ENCODE measurements around the gene ADARB2.
A peak's percentile ranks its signal among the peaks of the same experiment; 100 is the strongest.

The ADARB2 gene

DNA sequence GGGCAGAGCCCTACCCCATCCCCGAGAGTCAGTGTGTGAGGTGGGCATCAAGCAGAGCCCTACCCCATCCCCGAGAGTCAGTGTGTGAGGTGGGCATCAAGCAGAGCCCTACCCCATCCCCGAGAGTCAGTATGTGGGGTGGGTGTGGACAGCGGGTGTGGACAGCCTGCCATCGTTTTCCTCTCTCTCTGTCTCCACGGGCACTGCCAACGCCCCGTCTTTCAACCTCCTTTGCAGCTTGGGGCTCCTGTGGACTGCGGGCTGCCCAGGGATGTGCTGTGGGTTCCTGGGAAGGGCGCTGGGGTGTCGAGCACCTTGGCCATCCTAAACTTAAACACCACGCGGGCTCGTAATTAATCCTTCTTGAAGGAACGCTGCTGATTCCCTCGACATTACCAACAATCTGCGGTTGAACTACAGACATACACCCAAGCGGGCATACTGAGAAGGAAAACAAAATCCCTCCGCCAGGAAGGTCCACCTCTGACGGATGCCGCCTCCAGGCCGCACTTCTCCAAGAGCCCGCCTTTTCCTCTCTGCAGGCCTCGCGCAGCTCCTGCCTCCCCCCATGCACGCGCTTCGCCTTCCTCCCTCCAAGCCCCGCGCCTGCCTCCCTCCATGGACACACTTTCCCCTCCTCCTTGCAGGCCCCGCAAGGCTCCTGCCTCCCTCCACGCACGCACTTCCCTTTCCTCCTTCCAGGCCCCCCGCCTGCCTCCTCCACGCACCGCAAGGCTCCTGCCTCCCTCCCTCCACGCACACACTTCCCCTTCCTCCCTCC, 65.1 kb downstream of the ADARB2 start:
- Histone ChIP-seq H3K4me1 (ENCODE audit: insufficient read depth, poor library complexity, severe bottlenecking) (peaks cover 6% of the 10 kb centered on the region), H3K4me3 (ENCODE audit: severe bottlenecking) (no peak overlapping the region), H3K27me3 (ENCODE audit: insufficient read depth, poor library complexity, severe bottlenecking) (no peaks in the 10 kb centered on the region), H3K27ac (ENCODE audit: poor library complexity, severe bottlenecking) (no peak overlapping the region), H3K9me3 (ENCODE audit: severe bottlenecking) (no peaks in the 10 kb centered on the region), H3K36me3 (ENCODE audit: low read depth) (no peaks in the 10 kb centered on the region)
- ATAC-seq (ENCODE audit: low read depth) (no peak), DNase-seq (ENCODE audit: low spot score) (no peak)
- TF ChIP-seq, protein P1, sequence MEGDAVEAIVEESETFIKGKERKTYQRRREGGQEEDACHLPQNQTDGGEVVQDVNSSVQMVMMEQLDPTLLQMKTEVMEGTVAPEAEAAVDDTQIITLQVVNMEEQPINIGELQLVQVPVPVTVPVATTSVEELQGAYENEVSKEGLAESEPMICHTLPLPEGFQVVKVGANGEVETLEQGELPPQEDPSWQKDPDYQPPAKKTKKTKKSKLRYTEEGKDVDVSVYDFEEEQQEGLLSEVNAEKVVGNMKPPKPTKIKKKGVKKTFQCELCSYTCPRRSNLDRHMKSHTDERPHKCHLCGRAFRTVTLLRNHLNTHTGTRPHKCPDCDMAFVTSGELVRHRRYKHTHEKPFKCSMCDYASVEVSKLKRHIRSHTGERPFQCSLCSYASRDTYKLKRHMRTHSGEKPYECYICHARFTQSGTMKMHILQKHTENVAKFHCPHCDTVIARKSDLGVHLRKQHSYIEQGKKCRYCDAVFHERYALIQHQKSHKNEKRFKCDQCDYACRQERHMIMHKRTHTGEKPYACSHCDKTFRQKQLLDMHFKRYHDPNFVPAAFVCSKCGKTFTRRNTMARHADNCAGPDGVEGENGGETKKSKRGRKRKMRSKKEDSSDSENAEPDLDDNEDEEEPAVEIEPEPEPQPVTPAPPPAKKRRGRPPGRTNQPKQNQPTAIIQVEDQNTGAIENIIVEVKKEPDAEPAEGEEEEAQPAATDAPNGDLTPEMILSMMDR (IDR thresholded peaks at IDR 0.05; ENCODE audit: poor library complexity, severe bottlenecking), result no peak

GRCh38 chr10:1671366-1672000, 65.8 kb downstream of the ADARB2 start:
- H3K36me3 ChIP-seq (ENCODE audit: low read depth), result no peaks in the 10 kb centered on the region
- H3K4me3 ChIP-seq (ENCODE audit: severe bottlenecking), result no peak overlapping the region
- no peak for ATAC-seq (ENCODE audit: low read depth)
- H3K27ac ChIP-seq (ENCODE audit: poor library complexity, severe bottlenecking), result peak overlapping the region; percentile 51
- TF ChIP-seq, protein P1 (IDR thresholded peaks at IDR 0.05; ENCODE audit: poor library complexity, severe bottlenecking), result no peak
- DNase-seq (ENCODE audit: low spot score), result no peak
- no peaks in the 10 kb centered on the region for H3K27me3 ChIP-seq (ENCODE audit: insufficient read depth, poor library complexity, severe bottlenecking)
- H3K4me1 ChIP-seq (ENCODE audit: insufficient read depth, poor library complexity, severe bottlenecking), result peaks cover 6% of the 10 kb centered on the region
- H3K9me3 ChIP-seq (ENCODE audit: severe bottlenecking), result no peaks in the 10 kb centered on the region

DNA sequence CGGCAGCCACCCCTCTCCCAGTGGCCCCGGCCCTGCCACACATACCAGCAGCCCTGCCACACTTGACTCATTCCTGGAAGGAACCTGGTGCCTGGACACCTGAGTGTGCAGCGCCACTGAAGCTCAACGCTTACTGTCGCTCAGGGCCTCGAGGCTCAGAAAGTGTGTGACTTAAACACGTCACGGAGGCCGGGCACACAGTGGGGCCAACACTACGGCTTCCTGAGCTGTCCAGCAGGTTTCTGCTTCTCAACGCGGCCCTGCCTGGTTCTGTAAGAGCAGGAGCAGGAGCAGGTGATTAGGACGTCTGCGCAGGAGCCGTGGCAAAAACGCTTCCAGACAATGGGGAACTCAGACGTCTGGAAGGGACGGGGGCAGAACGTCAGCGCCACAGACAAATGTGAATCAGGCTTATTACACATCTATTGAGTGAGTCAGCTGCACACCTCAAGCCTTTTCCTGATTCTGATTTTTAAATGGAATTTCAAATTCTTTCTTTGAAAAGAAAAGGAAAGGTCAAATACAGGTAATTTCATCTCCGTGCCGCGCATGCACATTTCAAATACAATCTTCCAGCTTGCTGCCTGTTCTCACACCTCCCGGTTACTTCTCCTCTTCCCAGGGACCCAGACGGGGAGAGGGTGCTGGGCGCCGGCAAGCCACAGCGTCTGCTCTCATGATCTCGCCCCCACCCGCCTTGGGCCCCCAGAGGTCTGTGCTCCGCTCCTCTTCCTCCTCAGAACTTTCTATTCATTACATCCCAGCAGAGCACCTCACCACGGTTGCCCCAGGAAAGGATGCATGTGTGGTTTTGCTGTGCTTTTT, 66.6 kb downstream of the ADARB2 start:
- TF ChIP-seq, protein P1 (IDR thresholded peaks at IDR 0.05; ENCODE audit: poor library complexity, severe bottlenecking), result no peak
- no peaks in the 10 kb centered on the region for H3K9me3 ChIP-seq (ENCODE audit: severe bottlenecking)
- peak overlapping the region; percentile 51 for H3K27ac ChIP-seq (ENCODE audit: poor library complexity, severe bottlenecking)
- peaks cover 6% of the 10 kb centered on the region for H3K4me1 ChIP-seq (ENCODE audit: insufficient read depth, poor library complexity, severe bottlenecking)
- ATAC-seq (ENCODE audit: low read depth) (peak; percentile 84), DNase-seq (ENCODE audit: low spot score) (no peak)
- no peaks in the 10 kb centered on the region for H3K27me3 ChIP-seq (ENCODE audit: insufficient read depth, poor library complexity, severe bottlenecking)
- H3K36me3 ChIP-seq (ENCODE audit: low read depth), result no peaks in the 10 kb centered on the region
- H3K4me3 ChIP-seq (ENCODE audit: severe bottlenecking), result no peak overlapping the region

GRCh38 chr10:1669433-1669832, 67.9 kb downstream of the ADARB2 start:
- Histone ChIP-seq H3K4me1 (ENCODE audit: insufficient read depth, poor library complexity, severe bottlenecking) (peaks cover 6% of the 10 kb centered on the region), H3K9me3 (ENCODE audit: severe bottlenecking) (no peaks in the 10 kb centered on the region), H3K27ac (ENCODE audit: poor library complexity, severe bottlenecking) (no peak overlapping the region), H3K36me3 (ENCODE audit: low read depth) (no peaks in the 10 kb centered on the region), H3K27me3 (ENCODE audit: insufficient read depth, poor library complexity, severe bottlenecking) (no peaks in the 10 kb centered on the region), H3K4me3 (ENCODE audit: severe bottlenecking) (no peak overlapping the region)
- no peak for ATAC-seq (ENCODE audit: low read depth)
- TF ChIP-seq, protein P1 (IDR thresholded peaks at IDR 0.05; ENCODE audit: poor library complexity, severe bottlenecking), result no peak
- DNase-seq (ENCODE audit: low spot score), result no peak

All from RWPE2 (cell line).